Mesenchymal stem cell (in vitro differentiated cells and primary cell): ENCODE results near the gene MRPS2.
A peak's percentile ranks its signal among the peaks of the same experiment; 100 is the strongest.

Experiments used
- DNase-seq: peaks from one replicate; pipeline ENCODE4 v3.0.0-alpha.2; 2013
- H2AFZ ChIP-seq: one replicate; pipeline ENCODE4 v1.6.1; 2013; ENCODE audit warnings: low read depth, mild to moderate bottlenecking, control low read depth, inconsistent platforms, low read length, moderate library complexity
- H2AK5ac ChIP-seq: 2 replicates; pipeline ENCODE4 v1.6.1; 2013; ENCODE audit warnings: low read length, moderate library complexity, mild to moderate bottlenecking, inconsistent platforms; ENCODE audit not compliant: severe bottlenecking
- H2BK120ac ChIP-seq: one replicate; pipeline ENCODE4 v1.6.1; 2013; ENCODE audit warnings: low read depth, mild to moderate bottlenecking, inconsistent platforms, low read length, moderate library complexity
- H2BK12ac ChIP-seq, 2 experiments: one replicate each; pipeline ENCODE4 v1.6.1; 2013; ENCODE audit warnings: inconsistent platforms in 2 of 2, low read length in 2 of 2, mild to moderate bottlenecking in 2 of 2, moderate library complexity in 2 of 2, control low read depth in 1 of 2
- H2BK15ac ChIP-seq: one replicate; pipeline ENCODE4 v1.6.1; 2013; ENCODE audit warnings: mild to moderate bottlenecking, low read depth, inconsistent platforms; ENCODE audit not compliant: poor library complexity, severe bottlenecking
- H2BK5ac ChIP-seq: 2 replicates; pipeline ENCODE4 v1.6.1; 2013; ENCODE audit warnings: low read depth, mild to moderate bottlenecking, low read length, control low read depth, inconsistent platforms; ENCODE audit not compliant: poor library complexity, severe bottlenecking
- H3K14ac ChIP-seq, 2 experiments: one replicate each; pipeline ENCODE4 v1.6.1; 2013; ENCODE audit warnings: inconsistent platforms in 2 of 2, low read length in 2 of 2, control low read depth in 1 of 2, mild to moderate bottlenecking in 1 of 2, moderate library complexity in 1 of 2
- H3K18ac ChIP-seq, 2 experiments: one replicate each; pipeline ENCODE4 v1.6.1; 2013; ENCODE audit warnings: inconsistent platforms in 2 of 2, low read length in 2 of 2, control low read depth in 1 of 2, low read depth in 1 of 2, mild to moderate bottlenecking in 1 of 2
- H3K23ac ChIP-seq, 2 experiments: one replicate each; pipeline ENCODE4 v1.6.1; 2013; ENCODE audit warnings: inconsistent platforms in 2 of 2, low read length in 2 of 2, mild to moderate bottlenecking in 2 of 2, moderate library complexity in 2 of 2, control low read depth in 1 of 2
- H3K27ac ChIP-seq: 2 replicates; pipeline ENCODE4 v1.5.1; 2013; ENCODE audit warnings: mild to moderate bottlenecking, moderate library complexity, low read length, control low read depth, inconsistent platforms; ENCODE audit not compliant: poor library complexity, severe bottlenecking
- H3K27me3 ChIP-seq, 2 experiments: 2 replicates each; pipeline versions ENCODE4 v1.6.1 to v1.7.0; 2013; ENCODE audit warnings: low read length in 2 of 2, mild to moderate bottlenecking in 2 of 2, moderate library complexity in 2 of 2, control low read depth in 1 of 2, inconsistent platforms in 1 of 2; ENCODE audit not compliant: control insufficient read depth in 1 of 2, insufficient read depth in 1 of 2
- H3K36me3 ChIP-seq, 2 experiments: 2 replicates each; pipeline versions ENCODE4 v1.6.1 to v1.7.0; 2013; ENCODE audit warnings: low read length in 2 of 2, control low read depth in 1 of 2, inconsistent platforms in 1 of 2, low read depth in 1 of 2, mild to moderate bottlenecking in 1 of 2; ENCODE audit not compliant: insufficient read depth in 2 of 2, control insufficient read depth in 1 of 2
- H3K4ac ChIP-seq, 2 experiments: one replicate each; pipeline ENCODE4 v1.6.1; 2013; ENCODE audit warnings: inconsistent platforms in 2 of 2, low read length in 2 of 2, mild to moderate bottlenecking in 2 of 2, moderate library complexity in 2 of 2, control low read depth in 1 of 2, low read depth in 1 of 2
- H3K4me1 ChIP-seq: 2 replicates; pipeline ENCODE4 v1.6.1; 2013; ENCODE audit warnings: low read depth, low read length, control low read depth; ENCODE audit not compliant: control insufficient read depth, insufficient read depth
- H3K4me2 ChIP-seq: 2 replicates; pipeline ENCODE4 v1.6.1; 2013; ENCODE audit warnings: low read length, mild to moderate bottlenecking, inconsistent platforms; ENCODE audit not compliant: poor library complexity, severe bottlenecking
- H3K4me3 ChIP-seq, 2 experiments: 2 replicates each; pipeline versions ENCODE4 v1.5.1 to v1.7.0; 2013; ENCODE audit warnings: low read length in 2 of 2, mild to moderate bottlenecking in 2 of 2, control low read depth in 1 of 2, low read depth in 1 of 2; ENCODE audit not compliant: insufficient read depth in 1 of 2
- H3K79me1 ChIP-seq: replicated peaks from 2 replicates; pipeline ENCODE4 v1.6.1; 2013; ENCODE audit warnings: mild to moderate bottlenecking, control low read depth, low read length, inconsistent platforms; ENCODE audit not compliant: poor library complexity, severe bottlenecking
- H3K9ac ChIP-seq: 2 replicates; pipeline ENCODE4 v1.7.0; 2013; ENCODE audit warnings: mild to moderate bottlenecking, low read length, moderate library complexity
- H3K9me3 ChIP-seq: 2 replicates; pipeline ENCODE4 v1.7.0; 2013; ENCODE audit warnings: mild to moderate bottlenecking, low read length; ENCODE audit not compliant: control insufficient read depth
- H4K8ac ChIP-seq: one replicate; pipeline ENCODE4 v1.6.1; 2013; ENCODE audit warnings: inconsistent platforms, mild to moderate bottlenecking, low read length, moderate library complexity
- H4K91ac ChIP-seq: one replicate; pipeline ENCODE4 v1.6.1; 2013; ENCODE audit warnings: mild to moderate bottlenecking, low read length, inconsistent platforms
- WGBS: methylation state at CpG from one replicate; pipeline ENCODE4 v1.1.7; 2013; ENCODE audit warnings: mixed read lengths; 5-methylcytosine and 5-hydroxymethylcytosine counted together

Gene MRPS2

GRCh38 chr9:135478829-135479468 is 21.5 kb upstream of the MRPS2 start:
- H3K4me2 ChIP-seq = peak overlapping the region; percentile 95
- no peaks in the 10 kb centered on the region for H3K27me3 ChIP-seq
- peak overlapping the region; percentile 37 for H4K8ac ChIP-seq
- H3K27ac ChIP-seq = no peak overlapping the region
- H2AFZ ChIP-seq = peak overlapping the region; percentile 58
- peak; percentile 45 for DNase-seq
- 11% methylated on average over 42 of the region's 64 CpGs for WGBS
- H3K23ac ChIP-seq = peak overlapping the region in 1 of 2 experiments; percentile 9
- no peak overlapping the region for H2BK5ac ChIP-seq
- H3K14ac ChIP-seq = no peak overlapping the region
- H3K4me1 ChIP-seq = peaks cover 17% of the 10 kb centered on the region
- H3K4ac ChIP-seq = no peak overlapping the region
- peak overlapping the region; percentile 72 to 87 for H3K4me3 ChIP-seq
- H4K91ac ChIP-seq = peak overlapping the region; percentile 22
- H2BK120ac ChIP-seq = peak overlapping the region; percentile 29
- H3K79me1 ChIP-seq = peaks cover 34% of the 10 kb centered on the region
- peak overlapping the region; percentile 49 for H2BK15ac ChIP-seq
- peak overlapping the region in 1 of 2 experiments; percentile 61 for H3K18ac ChIP-seq
- H2BK12ac ChIP-seq = no peak overlapping the region
- H3K9ac ChIP-seq = peak overlapping the region; percentile 30
- H3K9me3 ChIP-seq = no peaks in the 10 kb centered on the region
- H2AK5ac ChIP-seq = no peak overlapping the region
- peaks cover 8 to 11% of the 10 kb centered on the region in 2 experiments for H3K36me3 ChIP-seq

DNA sequence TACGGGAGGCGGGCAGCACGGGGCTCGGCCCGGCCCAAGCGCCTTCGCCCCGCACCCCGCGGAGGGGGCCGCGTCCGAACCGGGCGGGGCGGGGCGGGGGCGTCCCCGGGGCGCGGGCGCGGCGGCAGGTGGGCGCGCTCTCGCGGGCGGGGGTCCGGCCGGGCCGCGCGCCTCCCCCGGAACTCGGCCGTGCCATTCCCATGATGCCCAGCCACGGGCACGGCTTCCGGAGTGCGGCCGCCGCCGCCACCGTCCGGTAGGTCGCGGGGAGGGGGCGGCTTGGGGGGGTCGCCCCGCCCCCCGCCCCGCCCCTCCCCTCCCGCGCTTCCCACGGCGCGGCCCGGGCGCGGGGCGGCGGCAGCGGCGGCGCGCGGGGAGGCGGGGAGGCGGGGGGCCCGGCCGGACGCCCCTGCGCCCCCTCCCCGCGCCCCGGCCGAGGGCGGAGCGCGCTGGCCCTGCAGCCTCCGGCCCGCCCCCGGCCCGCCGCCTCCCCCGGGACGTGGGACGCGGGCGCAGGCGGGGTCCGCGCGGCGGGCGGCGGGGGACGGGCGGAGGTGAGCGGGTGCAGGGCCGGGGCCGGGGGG is 20.9 kb upstream of the MRPS2 start, which contains the start of gene PPP1R26:
Gene PPP1R26, plus strand, starts transcription at position 314 of the 584 bp plus-strand sequence. CDS start 4,729 bp downstream, outside the sequence.
- peaks cover 12 to 17% of the 10 kb centered on the region in 2 experiments for H3K36me3 ChIP-seq
- H3K79me1 ChIP-seq = peaks cover 34% of the 10 kb centered on the region
- H4K8ac ChIP-seq = peak within 1 kb of the TSS; percentile 37
- H3K4me2 ChIP-seq = peak within 1 kb of the TSS; percentile 98
- peak within 1 kb of the TSS in 1 of 2 experiments; percentile 9 for H3K23ac ChIP-seq
- peak within 1 kb of the TSS in 1 of 2 experiments; percentile 55 for H2BK12ac ChIP-seq
- WGBS = 20% methylated on average over 1 of the region's 103 CpGs
- H2AK5ac ChIP-seq = no peak within 1 kb of the TSS
- H3K14ac ChIP-seq = peak within 1 kb of the TSS; percentile 78 to 96
- DNase-seq = no peak
- H2BK5ac ChIP-seq = no peak within 1 kb of the TSS
- H3K27ac ChIP-seq = no peak within 1 kb of the TSS
- peak within 1 kb of the TSS; percentile 85 for H2AFZ ChIP-seq
- peak within 1 kb of the TSS; percentile 22 for H4K91ac ChIP-seq
- H2BK15ac ChIP-seq = peak within 1 kb of the TSS; percentile 65
- peak within 1 kb of the TSS; percentile 11 to 85 for H3K18ac ChIP-seq
- peak within 1 kb of the TSS; percentile 82 for H3K9ac ChIP-seq
- peak within 1 kb of the TSS; percentile 87 to 90 for H3K4me3 ChIP-seq
- H3K4me1 ChIP-seq = peaks cover 17% of the 10 kb centered on the region
- H2BK120ac ChIP-seq = peak within 1 kb of the TSS; percentile 75
- H3K27me3 ChIP-seq = no peaks in the 10 kb centered on the region
- H3K9me3 ChIP-seq = no peaks in the 10 kb centered on the region
- H3K4ac ChIP-seq = no peak within 1 kb of the TSS

- Histone ChIP-seq H3K9ac (peak overlapping the region; percentile 82), H4K8ac (peak overlapping the region; percentile 21), H3K79me1 (peaks cover 37% of the 10 kb centered on the region), H3K23ac (peak overlapping the region in 1 of 2 experiments; percentile 85), H3K14ac (peak overlapping the region; percentile 78 to 96), H3K36me3 (peaks cover 20 to 24% of the 10 kb centered on the region in 2 experiments), H2BK120ac (peak overlapping the region; percentile 75), H3K4me3 (peak overlapping the region; percentile 87 to 90), H3K27me3 (no peaks in the 10 kb centered on the region), H2BK12ac (peak overlapping the region in 1 of 2 experiments; percentile 55), H2AFZ (peak overlapping the region; percentile 85), H2BK5ac (no peak overlapping the region), H2AK5ac (no peak overlapping the region), H3K4me2 (peak overlapping the region; percentile 98), H4K91ac (no peak overlapping the region), H2BK15ac (peak overlapping the region; percentile 65), H3K4me1 (peaks cover 16% of the 10 kb centered on the region), H3K27ac (no peak overlapping the region), H3K9me3 (no peaks in the 10 kb centered on the region), H3K4ac (peak overlapping the region in 1 of 2 experiments; percentile 24), H3K18ac (peak overlapping the region; percentile 11 to 85)
- peak; percentile 57 for DNase-seq
- WGBS = under 1% methylated on average over 53 of the region's 76 CpGs
Measured at GRCh38 chr9:135480071-135480939, 20.2 kb upstream of the MRPS2 start.
